Kidney epithelial cell (primary cell): ENCODE results near the gene ETS1. TPM values are rescaled to one million over a fixed set of nuclear protein-coding genes. Genes with fewer than 3 reads are reported as not detected.
A peak's percentile ranks its signal among the peaks of the same experiment; 100 is the strongest.

Source experiments
- DNase-seq: peaks from one replicate; pipeline ENCODE4 v3.0.0-alpha.2; 2010; ENCODE audit warnings: low read depth
- H3K27me3 ChIP-seq: 2 replicates; pipeline ENCODE4 v1.6.0; 2011; ENCODE audit warnings: low read length; ENCODE audit not compliant: control insufficient read depth, insufficient read depth
- H3K36me3 ChIP-seq: 2 replicates; pipeline ENCODE4 v1.5.1; 2011; ENCODE audit warnings: low read length; ENCODE audit not compliant: control insufficient read depth, insufficient read depth
- H3K4me3 ChIP-seq: 2 replicates; pipeline ENCODE4 v1.5.1; 2011; ENCODE audit warnings: low read depth, mild to moderate bottlenecking, control low read depth, low read length
- total RNA-seq: library from RNA; depleted of rRNA; stranded (reverse); fragments of >200 nt; gene quantifications from 2 replicates; pipeline ENCODE4 v1.2.3, GENCODE V29; 2015
- TF ChIP-seq, protein P1 (sequence below): IDR thresholded peaks from 2 replicates; pipeline ENCODE4 v1.5.1; 2011; ENCODE audit warnings: mild to moderate bottlenecking, moderate library complexity, low read length, control low read depth, inconsistent platforms; ENCODE audit not compliant: insufficient read depth, poor library complexity, severe bottlenecking

Gene ETS1
- total RNA-seq, 1 donor from 2014 or later: 224 TPM

DNA sequence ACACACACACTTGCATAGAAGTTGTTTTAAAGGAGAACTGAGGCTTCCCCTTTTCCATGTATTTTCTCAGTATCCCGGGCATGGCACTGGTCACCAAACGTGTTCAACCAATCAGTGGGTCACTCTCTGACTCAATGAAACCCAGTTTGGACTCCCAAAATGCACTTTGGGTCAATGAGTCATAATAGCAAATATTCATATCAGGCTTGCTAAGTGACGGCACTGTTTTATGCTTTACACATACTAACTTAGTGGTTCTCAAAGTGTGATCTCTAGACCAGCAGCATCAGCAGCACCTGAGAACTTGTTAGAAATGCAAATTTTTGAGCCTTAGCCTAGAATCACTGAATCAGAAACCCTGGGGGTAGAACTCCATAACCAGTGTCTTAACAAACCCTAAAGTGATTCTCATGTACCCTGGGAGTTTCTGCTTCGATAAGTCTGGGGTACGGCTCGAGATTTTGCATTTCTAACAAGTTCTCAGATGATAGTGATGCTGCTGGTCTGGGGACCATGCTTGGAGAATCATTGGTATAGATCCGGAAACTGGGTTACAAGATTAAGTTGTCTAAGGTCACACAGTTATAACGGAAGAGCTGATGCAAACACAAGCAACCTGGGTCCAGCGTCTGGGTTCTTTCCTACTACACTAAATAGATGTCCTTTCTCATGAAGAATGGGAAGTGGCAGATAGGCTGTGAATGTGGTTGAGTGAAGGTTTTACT lies 35.6 kb downstream of the ETS1 start:
- Histone ChIP-seq H3K4me3 (no peak overlapping the region), H3K36me3 (no peaks in the 10 kb centered on the region), H3K27me3 (no peaks in the 10 kb centered on the region)
- TF ChIP-seq, protein P1, sequence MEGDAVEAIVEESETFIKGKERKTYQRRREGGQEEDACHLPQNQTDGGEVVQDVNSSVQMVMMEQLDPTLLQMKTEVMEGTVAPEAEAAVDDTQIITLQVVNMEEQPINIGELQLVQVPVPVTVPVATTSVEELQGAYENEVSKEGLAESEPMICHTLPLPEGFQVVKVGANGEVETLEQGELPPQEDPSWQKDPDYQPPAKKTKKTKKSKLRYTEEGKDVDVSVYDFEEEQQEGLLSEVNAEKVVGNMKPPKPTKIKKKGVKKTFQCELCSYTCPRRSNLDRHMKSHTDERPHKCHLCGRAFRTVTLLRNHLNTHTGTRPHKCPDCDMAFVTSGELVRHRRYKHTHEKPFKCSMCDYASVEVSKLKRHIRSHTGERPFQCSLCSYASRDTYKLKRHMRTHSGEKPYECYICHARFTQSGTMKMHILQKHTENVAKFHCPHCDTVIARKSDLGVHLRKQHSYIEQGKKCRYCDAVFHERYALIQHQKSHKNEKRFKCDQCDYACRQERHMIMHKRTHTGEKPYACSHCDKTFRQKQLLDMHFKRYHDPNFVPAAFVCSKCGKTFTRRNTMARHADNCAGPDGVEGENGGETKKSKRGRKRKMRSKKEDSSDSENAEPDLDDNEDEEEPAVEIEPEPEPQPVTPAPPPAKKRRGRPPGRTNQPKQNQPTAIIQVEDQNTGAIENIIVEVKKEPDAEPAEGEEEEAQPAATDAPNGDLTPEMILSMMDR: no peak
- no peak for DNase-seq

DNA sequence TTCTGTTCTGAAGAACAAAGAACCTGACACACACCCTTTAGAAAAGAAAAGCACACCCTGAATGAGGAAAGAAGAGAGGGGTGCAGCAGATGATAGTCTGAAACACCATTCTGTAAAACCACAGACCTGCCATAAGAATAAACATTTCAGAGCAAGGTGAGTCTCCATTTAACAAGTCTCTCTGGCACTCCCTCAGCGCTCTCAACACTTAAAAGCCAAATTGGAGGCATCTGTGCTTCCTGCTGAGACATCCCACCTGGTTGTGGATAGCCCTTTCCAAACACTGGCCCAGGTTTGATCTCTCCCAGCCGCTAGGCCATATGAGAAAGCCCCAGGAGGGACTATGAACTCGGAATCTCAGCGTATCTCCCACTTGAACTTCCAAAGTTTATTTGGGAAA lies 36.3 kb downstream of the ETS1 start:
- H3K4me3 ChIP-seq: no peak overlapping the region
- DNase-seq: no peak
- H3K27me3 ChIP-seq: no peaks in the 10 kb centered on the region
- TF ChIP-seq, protein P1: no peak
- H3K36me3 ChIP-seq: no peaks in the 10 kb centered on the region

DNA sequence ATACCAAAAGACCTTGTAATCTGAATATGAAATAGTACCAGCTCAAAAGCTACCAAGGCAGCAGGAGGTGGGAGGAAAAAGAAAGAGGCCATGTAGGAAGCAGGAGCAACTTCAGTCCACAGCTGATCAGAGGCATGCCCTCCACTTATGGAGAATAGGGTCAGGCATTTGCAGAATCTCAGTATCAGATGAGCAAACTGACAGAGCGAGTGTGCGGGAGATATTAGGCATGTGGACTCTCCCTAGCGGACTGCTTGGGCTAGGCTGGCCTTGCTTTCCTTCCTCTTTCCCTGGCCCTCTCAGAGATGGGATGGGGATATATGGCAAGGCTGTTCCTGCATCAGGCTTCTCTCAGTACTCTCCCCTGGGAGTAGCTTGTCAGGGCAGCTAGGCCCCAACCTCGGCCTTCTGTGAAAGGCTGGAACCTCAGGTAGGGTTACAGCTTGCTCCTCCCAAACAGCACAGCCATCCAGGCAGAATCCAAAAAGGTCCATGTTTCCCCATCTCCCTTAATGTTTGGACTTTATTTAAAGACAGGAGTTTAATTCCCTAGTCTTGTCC lies 37.0 kb downstream of the ETS1 start:
- TF ChIP-seq, protein P1: no peak
- no peaks in the 10 kb centered on the region for H3K27me3 ChIP-seq
- no peak overlapping the region for H3K4me3 ChIP-seq
- no peaks in the 10 kb centered on the region for H3K36me3 ChIP-seq
- DNase-seq: no peak

DNA sequence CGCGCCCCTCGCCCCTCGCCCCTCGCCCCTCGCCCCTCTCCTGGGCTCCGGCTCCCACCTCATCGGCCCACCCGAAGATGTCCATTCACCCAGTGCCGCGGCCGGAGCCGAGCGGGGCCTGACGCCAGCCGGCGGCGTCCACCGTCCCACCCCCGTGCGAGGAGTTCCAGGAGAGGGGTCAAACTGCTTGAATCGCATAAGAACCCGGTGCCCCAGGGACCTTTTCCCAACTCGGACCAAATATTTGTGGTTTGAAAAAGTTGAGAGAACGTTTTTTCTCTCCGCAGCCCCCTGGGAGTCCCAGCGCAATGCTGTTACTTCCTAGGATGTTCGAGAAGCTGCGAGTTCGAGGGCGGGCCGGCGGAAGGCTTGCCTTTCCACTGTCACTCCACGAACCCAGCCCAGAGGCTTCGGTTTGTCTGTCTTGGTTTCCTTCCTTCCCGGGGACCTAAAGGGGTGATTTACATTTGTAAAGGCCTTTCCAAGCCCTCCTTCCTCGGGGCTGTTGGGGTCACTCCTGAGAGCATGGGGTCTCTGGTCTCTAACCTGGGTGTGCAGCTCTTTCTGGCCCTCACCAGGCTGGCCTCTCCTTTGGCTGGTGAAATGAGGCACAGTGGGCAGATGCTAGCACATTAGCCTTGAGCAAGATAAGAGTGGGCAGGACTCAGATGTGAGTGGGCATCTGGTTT lies 38.0 kb downstream of the ETS1 start:
- Histone ChIP-seq H3K27me3 (no peaks in the 10 kb centered on the region), H3K4me3 (peak overlapping the region; percentile 35), H3K36me3 (no peaks in the 10 kb centered on the region)
- no peak for DNase-seq
- TF ChIP-seq, protein P1: no peak

DNA sequence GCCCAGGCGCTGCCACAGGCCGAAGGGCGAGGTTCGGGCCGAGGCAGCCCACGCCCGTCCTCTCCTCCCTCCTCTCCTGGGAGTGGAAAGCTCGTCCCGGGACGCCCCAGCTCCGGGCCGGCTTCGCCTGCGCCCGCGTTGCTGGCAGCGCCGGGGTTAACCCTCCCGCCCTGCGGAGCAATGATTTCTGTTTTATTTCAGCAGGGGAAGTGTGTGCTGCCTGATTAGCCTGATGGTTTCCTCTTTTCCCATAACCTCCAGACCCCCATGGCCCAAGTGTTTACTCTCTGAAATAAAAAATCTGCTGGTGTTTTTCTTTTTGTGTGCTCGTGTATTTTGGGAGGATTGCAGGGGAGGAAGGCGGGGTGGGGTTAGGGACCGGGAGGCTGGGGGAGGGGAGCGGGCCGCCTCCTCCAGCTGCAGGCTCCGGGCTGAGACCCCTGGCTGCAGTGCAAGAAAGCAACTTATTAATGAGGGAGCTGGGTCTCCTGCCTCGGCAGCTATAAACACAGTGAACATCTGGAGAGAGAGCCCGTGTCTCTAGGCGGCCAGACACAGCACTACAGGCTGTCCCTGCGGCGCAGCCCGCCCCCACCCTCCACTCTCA lies 38.6 kb downstream of the ETS1 start:
- DNase-seq: no peak
- H3K36me3 ChIP-seq: no peaks in the 10 kb centered on the region
- no peaks in the 10 kb centered on the region for H3K27me3 ChIP-seq
- peak overlapping the region; percentile 35 for H3K4me3 ChIP-seq
- TF ChIP-seq, protein P1: no peak
